Omental fat pad (tissue), 4 donors: ENCODE measurements around the gene KLF3. TPM values are rescaled to one million over a fixed set of nuclear protein-coding genes. Genes with fewer than 3 reads are reported as not detected.

ENCODE experiments used
- ATAC-seq: fragments of 150-250 bp; one replicate; pipeline ENCODE4 v1.9.1; 2016; ENCODE audit warnings: mild to moderate bottlenecking, moderate library complexity; ENCODE audit not compliant: low FRiP score
- DNase-seq: peaks from one replicate; pipeline ENCODE4 v3.0.0-alpha.2; 2019; ENCODE audit warnings: low spot score
- total RNA-seq, 4 donors: library from RNA; depleted of rRNA; stranded (reverse); fragments of >200 nt; gene quantifications; one replicate each; pipeline ENCODE4 v1.1.0, GENCODE V29; 2016
- TF ChIP-seq, protein P1 (sequence below), 3 donors: fragments of 450-650 bp; IDR thresholded peaks; one replicate each; pipeline ENCODE4 v1.5.1; 2016 to 2017; ENCODE audit warnings: antibody characterized with exemption in 3 of 3, mild to moderate bottlenecking in 3 of 3, moderate library complexity in 2 of 3

The KLF3 gene
- total RNA-seq, 4 donors from 2014 or later, result 40.4 to 64.9 (median 53.8) TPM

DNA sequence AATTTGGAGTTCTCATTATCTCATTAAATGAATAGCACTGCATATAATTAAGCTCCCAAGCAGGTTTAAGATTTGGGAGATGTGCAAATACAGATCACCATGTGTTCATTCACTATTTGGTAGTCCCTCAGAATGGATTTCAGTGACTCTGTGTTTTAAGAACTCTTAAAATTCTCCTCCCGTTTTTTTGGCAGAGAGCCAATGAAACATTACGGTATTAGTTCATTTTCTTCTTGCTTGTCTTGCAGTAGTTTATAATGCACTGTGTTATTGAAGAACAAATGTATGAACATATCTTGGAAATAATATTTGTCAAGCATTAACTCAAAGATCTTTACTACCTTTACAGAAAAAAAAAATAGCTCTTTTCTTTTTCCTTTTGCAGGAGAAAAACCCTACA, 32.7 kb downstream of the KLF3 start:
- no peak for DNase-seq
- no peak for ATAC-seq
- TF ChIP-seq, protein P1, sequence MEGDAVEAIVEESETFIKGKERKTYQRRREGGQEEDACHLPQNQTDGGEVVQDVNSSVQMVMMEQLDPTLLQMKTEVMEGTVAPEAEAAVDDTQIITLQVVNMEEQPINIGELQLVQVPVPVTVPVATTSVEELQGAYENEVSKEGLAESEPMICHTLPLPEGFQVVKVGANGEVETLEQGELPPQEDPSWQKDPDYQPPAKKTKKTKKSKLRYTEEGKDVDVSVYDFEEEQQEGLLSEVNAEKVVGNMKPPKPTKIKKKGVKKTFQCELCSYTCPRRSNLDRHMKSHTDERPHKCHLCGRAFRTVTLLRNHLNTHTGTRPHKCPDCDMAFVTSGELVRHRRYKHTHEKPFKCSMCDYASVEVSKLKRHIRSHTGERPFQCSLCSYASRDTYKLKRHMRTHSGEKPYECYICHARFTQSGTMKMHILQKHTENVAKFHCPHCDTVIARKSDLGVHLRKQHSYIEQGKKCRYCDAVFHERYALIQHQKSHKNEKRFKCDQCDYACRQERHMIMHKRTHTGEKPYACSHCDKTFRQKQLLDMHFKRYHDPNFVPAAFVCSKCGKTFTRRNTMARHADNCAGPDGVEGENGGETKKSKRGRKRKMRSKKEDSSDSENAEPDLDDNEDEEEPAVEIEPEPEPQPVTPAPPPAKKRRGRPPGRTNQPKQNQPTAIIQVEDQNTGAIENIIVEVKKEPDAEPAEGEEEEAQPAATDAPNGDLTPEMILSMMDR (IDR thresholded peaks at IDR 0.05), result no peak

DNA sequence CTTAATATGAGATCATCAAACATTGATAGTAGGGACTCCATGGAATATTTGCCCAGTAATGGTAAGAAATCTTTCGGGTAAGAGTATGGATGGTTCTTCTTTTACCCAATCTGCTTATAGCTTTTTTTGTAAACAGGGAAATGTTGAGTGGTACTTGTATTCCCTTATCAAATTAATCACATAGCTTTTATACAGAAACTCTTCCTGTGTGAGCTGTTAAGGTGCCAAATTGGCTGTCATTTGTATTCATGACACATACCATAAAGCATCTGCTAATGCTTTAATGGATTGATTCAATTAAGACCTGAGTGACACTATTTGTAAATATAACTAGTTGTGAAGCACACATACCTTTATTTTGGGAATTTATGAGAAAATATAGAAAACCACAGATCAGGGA, 34.2 kb downstream of the KLF3 start:
- ATAC-seq, result no peak
- no peak for DNase-seq
- TF ChIP-seq, protein P1 (IDR thresholded peaks at IDR 0.05), result no peak

- no peak for ATAC-seq
- no peak for DNase-seq
- TF ChIP-seq, protein P1 (IDR thresholded peaks at IDR 0.05), result no peak
These were observed 35.1 kb downstream of the KLF3 start for GRCh38 chr4:38699112-38699511.

DNA sequence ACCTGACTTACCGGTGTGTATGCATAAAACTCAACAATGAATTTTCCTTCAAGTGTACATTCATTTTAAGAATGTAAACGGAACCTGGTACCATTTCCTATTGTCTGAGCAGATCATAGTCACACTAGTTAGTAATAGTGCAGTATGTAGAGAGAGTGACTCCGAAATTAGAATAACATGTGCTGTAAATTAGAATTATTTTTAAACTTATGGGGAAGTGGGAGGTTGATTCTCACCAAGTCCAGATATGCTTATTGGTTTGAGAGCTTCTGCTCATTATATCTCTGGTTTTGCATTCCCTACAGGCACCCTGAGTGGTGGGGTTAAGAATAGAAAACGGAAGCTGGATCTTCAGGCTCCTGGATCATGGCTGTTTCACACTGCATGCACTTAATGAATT, 39.6 kb downstream of the KLF3 start:
- DNase-seq (no peak), ATAC-seq (no peak)
- TF ChIP-seq, protein P1 (IDR thresholded peaks at IDR 0.05), result no peak

- TF ChIP-seq, protein P1 (IDR thresholded peaks at IDR 0.05), result no peak
- DNase-seq, result no peak
- ATAC-seq, result no peak
These were observed 40.7 kb downstream of the KLF3 start for GRCh38 chr4:38704622-38705154.

DNA sequence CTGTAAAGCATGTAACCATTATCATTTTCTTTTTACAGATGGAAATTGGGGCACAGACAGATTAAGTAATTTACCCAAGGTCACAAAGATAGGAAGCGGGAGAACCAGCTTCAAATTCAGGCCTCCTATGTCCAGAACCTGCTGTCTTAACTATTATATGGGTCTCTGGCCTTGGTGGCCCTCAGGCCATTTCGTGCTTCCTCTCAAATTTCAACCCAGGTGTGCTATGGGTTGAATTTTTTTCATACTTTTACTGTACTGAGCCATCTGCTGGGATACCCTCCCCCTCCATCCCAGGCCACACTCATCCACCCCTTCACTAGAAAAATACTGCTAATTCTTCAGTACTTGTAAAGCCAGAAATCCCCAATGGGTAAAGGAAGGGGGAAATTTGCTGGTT, 42.3 kb downstream of the KLF3 start:
- DNase-seq, result no peak
- no peak for ATAC-seq
- TF ChIP-seq, protein P1 (IDR thresholded peaks at IDR 0.05), result no peak

GRCh38 chr4:38710053-38710452, 46.1 kb downstream of the KLF3 start:
- TF ChIP-seq, protein P1 (IDR thresholded peaks at IDR 0.05), result no peak
- ATAC-seq, result no peak
- DNase-seq, result no peak
